IPS-18c (cell line): ENCODE measurements around the gene SYNE1.
"Not testable (repeated sequence)": the region's sequence is repeated elsewhere in the genome, so short reads cannot be mapped to it uniquely, and the experiment has no call there.

Experiments used
- H3K4me3 ChIP-seq: 2 replicates; pipeline ENCODE4 v1.7.0; 2013; ENCODE audit warnings: low read depth, mild to moderate bottlenecking, low read length, moderate library complexity; ENCODE audit not compliant: insufficient read depth
- H3K9me3 ChIP-seq: one replicate; pipeline ENCODE4 v1.6.1; 2013; ENCODE audit warnings: mild to moderate bottlenecking, low read length, moderate library complexity; ENCODE audit not compliant: control insufficient read depth, insufficient read depth

SYNE1 gene, protein sequence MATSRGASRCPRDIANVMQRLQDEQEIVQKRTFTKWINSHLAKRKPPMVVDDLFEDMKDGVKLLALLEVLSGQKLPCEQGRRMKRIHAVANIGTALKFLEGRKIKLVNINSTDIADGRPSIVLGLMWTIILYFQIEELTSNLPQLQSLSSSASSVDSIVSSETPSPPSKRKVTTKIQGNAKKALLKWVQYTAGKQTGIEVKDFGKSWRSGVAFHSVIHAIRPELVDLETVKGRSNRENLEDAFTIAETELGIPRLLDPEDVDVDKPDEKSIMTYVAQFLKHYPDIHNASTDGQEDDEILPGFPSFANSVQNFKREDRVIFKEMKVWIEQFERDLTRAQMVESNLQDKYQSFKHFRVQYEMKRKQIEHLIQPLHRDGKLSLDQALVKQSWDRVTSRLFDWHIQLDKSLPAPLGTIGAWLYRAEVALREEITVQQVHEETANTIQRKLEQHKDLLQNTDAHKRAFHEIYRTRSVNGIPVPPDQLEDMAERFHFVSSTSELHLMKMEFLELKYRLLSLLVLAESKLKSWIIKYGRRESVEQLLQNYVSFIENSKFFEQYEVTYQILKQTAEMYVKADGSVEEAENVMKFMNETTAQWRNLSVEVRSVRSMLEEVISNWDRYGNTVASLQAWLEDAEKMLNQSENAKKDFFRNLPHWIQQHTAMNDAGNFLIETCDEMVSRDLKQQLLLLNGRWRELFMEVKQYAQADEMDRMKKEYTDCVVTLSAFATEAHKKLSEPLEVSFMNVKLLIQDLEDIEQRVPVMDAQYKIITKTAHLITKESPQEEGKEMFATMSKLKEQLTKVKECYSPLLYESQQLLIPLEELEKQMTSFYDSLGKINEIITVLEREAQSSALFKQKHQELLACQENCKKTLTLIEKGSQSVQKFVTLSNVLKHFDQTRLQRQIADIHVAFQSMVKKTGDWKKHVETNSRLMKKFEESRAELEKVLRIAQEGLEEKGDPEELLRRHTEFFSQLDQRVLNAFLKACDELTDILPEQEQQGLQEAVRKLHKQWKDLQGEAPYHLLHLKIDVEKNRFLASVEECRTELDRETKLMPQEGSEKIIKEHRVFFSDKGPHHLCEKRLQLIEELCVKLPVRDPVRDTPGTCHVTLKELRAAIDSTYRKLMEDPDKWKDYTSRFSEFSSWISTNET (N-terminal part only)

DNA sequence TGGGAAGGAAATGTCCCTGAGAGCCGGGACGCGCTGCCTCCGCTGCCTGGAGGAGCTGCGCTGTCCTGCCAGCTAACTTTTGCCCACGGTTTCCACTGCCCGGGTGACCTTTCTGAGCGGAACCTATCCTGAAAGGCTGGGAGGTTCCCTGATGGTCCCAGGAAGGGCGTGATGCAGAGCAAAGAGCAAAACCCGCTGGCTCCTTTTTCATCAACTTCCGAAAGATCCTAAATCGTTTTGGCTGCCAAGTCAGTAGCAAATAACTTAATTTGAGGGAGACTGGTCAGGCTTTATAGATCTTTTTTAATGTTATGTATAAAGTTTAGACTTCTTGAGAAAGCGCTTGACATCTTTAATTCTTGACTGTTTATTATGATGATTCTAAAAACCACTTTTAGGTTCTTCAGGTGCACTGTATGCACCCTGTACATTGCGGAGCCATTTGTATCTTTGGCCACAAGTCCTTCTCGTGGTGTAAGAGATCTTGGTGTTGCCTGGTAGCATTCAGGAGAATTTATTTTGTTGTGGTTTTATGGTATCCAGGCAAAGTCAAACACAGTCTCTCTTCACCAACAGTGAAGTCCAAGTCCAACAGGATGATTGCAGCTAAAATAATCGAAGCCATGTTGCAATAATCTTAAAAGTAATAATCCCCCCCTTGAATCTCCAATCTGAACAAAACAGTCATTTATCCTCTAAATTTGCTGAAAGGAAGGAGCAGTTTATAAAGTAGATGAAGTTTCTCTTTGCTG is at the start of gene SYNE1:
TSS of gene SYNE1 (minus strand) at position 67 of the 752 bp plus-strand sequence. CDS start 9,031 bp downstream, outside the sequence.
- H3K4me3 ChIP-seq, result peak within 1 kb of the TSS; percentile 68
- no peaks in the 10 kb centered on the region for H3K9me3 ChIP-seq

- Histone ChIP-seq H3K4me3 (no peak overlapping the region), H3K9me3 (no peaks in the 10 kb centered on the region)
Measured at GRCh38 chr6:152685819-152686218, 48.7 kb upstream of the SYNE1 start.

DNA sequence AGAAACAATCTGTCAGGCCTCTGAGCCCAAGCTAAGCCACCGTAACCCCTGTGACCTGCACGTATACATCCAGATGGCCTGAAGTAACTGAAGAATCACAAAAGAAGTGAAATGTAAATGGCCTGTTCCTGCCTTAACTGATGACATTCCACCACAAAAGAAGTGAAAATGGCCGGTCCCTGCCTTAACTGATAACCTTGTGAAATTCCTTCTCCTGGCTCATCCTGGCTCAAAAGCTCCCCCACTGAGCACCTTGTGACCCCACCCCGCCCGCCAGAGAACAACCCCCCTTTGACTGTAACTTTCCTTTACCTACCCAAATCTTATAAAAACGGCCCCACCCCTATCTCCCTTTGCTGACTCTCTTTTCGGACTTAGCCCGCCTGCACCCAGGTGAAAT is 45.8 kb upstream of the SYNE1 start:
- not testable (repeated sequence) for H3K4me3 ChIP-seq, H3K9me3 ChIP-seq

- no peak overlapping the region for H3K4me3 ChIP-seq
- H3K9me3 ChIP-seq, result no peaks in the 10 kb centered on the region
Measured at GRCh38 chr6:152682141-152682540, 45.0 kb upstream of the SYNE1 start.

DNA sequence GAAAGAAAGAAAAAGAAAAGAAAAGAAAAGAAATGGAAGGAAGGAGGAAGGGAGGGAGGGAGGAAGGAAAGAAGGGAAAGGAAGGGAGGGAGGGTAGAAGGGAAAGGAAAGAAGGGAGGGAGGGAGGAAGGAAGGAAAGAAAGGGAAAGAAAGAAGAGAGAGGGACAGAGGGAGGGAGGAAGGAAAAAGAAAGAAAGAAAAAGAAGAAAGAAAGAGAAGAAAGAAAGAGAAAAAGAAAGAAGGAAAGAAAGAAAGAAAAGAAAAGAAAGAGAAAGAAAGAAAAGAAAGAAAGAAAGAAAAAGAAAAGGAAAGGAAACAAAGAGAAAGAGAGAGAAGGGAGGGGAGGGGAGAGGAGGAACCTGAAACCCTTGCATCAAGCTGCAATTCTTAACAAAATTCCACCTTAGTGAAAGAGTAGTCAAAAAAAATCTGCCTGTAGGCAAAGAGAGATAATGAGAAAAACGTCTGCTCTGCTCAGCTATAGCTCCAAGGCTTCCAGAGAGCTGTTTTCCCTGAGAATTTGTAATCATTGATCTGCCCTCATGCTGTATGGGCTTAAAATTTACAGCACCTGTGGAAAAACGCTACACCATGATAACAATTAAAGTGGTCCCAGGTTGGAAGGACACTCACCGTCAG is 43.8 kb upstream of the SYNE1 start:
- Histone ChIP-seq H3K4me3 (no peak overlapping the region), H3K9me3 (no peaks in the 10 kb centered on the region)

DNA sequence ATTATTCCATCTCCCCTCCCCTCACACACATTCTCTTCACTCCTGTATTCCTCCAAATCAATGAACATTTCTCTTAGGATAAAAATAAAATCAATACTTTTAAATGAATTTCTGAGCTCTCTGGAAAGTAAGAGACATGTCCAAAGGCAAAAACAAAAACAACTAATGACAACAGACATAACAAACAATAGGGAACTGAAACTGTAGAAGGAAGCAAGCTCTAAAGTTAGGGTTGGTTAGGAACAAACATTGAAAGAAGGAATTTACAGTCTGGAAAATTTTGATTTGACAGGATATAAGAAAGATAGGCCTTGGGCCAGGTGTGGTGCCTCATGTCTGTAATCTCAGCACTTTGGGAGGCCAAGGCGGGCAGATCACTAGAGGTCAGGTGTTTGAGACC is 43.0 kb upstream of the SYNE1 start:
- no peaks in the 10 kb centered on the region for H3K9me3 ChIP-seq
- no peak overlapping the region for H3K4me3 ChIP-seq

GRCh38 chr6:152673236-152673635 is 36.1 kb upstream of the SYNE1 start:
- no peaks in the 10 kb centered on the region for H3K9me3 ChIP-seq

GRCh38 chr6:152671171-152671570 is 34.0 kb upstream of the SYNE1 start:
- H3K4me3 ChIP-seq, result no peak overlapping the region
- H3K9me3 ChIP-seq, result no peaks in the 10 kb centered on the region

More at GRCh38 chr6:152673236-152673635, 36.1 kb upstream of the SYNE1 start:
- H3K4me3 ChIP-seq, result no peak overlapping the region

DNA sequence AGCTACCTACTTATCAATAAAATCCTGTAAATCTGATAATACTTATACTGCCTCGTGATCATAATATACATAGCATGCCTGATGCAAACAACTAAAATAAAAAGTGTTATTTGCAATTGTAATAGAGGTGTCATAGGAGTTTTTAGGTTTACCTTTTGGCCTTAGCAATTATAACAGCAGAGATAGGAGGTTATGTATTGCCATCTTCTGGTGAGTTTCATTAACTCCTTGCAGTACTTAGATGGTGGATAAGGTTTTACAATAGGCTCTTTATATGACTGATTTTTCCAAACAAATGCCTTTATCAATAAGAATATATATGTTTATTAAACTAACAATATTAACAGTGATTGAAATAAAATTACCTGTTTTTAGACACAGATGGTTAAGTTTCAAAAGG is 32.7 kb upstream of the SYNE1 start:
- Histone ChIP-seq H3K4me3 (no peak overlapping the region), H3K9me3 (no peaks in the 10 kb centered on the region)

- Histone ChIP-seq H3K9me3 (no peaks in the 10 kb centered on the region), H3K4me3 (no peak overlapping the region)
Measured at GRCh38 chr6:152661776-152662175, 24.6 kb upstream of the SYNE1 start.

DNA sequence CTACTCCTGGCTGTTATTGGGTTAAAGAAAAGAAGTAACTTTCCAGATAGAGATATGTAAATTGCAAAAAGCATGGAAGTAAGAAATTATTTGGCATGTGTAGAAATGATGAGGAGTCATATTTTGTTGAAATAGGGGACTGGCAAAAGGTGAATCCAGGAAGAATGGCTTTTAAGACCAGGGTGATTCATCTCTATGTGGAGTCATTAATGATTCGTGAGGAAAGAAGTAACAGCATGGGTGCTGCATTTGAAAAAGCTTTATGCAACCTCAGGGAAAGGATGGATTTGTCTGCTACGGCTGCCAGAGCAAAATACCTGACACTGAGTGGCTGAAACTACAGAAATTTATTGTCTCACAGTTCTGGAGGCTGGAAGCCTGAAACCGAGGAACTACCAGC is 14.8 kb upstream of the SYNE1 start:
- no peak overlapping the region for H3K4me3 ChIP-seq
- no peaks in the 10 kb centered on the region for H3K9me3 ChIP-seq

- Histone ChIP-seq H3K4me3 (no peak overlapping the region), H3K9me3 (no peaks in the 10 kb centered on the region)
Measured at GRCh38 chr6:152648105-152648504, 10.9 kb upstream of the SYNE1 start.

DNA sequence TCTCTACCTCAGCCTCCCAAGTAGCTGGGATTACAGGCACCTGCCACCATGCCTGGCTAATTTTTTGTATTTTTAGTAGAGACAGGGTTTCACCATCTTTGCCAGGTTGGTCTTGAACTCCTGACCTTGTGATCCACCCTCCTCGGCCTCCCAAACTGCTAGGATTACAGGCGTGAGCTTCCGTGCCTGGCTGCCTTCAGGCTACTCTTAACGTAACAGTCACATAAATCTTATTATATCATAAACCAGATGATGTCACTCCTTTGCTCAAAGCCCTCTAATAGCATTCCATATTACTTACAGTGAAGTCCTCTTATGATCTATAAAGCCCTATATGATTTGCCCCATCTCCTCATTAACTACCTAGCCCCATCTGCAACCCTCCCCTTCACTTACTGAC is 9.6 kb upstream of the SYNE1 start:
- not testable (repeated sequence) for H3K4me3 ChIP-seq, H3K9me3 ChIP-seq

DNA sequence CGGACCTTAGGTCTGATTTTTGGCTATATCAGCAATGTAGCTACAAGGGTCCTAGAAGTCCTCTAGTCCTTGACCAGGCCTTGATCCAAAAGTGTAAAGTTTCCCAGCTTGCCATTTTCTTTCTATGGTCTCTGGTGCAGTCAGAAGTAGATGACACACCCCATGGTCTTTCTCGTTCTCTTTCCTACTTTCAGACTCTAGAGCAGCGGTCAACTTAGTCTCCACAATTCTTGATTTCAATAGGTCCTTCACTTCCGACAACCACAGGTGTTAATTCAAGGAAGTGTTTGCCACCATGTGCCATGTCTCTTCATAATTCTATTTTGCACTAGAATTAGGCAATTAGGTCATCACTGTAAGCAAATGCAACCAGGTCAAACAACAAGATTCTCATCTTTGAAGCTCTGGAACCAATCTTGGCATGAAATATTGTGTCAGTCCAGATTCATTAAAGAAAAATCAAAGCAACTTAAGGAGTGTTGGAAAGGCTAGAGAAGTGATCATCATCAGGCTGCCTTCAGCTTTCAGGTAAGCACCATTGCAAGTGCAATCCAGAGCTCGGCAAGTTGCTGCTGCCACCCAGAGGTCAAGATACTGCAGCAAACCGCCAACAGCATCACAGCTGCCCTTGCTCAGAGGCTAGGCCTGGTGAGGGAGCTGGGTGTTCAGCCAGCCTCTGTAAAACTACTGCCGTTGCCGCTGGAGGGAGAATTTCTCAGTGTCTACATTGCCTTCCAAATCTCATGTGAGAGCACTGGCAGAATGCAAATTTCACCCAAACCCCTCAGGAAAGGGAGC is 5.6 kb upstream of the SYNE1 start:
- no peak overlapping the region for H3K4me3 ChIP-seq
- H3K9me3 ChIP-seq, result no peaks in the 10 kb centered on the region

DNA sequence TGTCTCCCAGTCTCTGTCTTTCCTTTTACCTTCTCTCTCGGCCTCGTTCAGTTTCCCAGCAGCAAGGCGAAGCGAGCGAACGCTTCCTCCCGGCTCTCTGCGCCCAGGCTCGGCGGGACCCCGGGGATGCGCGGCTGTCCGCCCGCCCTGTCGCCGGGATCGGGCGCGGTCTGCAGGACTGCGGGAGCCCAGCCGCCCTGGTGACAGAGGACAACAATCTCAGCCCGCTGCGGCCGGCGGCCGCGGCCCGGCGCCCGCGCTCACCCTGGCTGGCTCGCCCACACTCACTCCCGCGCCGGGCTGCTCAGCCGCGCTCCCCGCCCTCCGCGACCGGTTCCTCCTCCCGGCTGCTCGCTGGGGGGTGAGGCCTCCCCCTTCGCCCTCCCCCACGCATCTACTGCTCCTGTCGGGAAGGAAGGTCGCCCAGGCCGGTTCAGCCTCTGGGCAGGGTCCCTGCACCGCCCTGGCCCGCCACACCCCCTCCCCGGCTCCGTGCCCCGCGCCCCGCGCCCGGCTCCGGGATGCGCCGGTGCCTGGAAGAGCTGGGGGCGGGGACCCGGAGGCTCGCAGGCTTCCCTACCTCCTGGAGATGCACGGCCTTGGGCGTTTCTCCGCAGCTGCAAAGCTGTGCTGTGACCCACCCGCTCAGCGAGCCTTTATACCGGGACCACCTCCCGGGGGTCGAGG is 410 bp downstream of the SYNE1 start:
- Histone ChIP-seq H3K9me3 (no peaks in the 10 kb centered on the region), H3K4me3 (peak overlapping the region; percentile 68)
